OCI-LY3 (cell line): Measurements from ENCODE around the gene SH3RF3.

Experiments used
- CTCF ChIP-seq: fragments of 200-600, 300-600 bp; sonication (generic); IDR thresholded peaks from 2 replicates; pipeline ENCODE4 v1.5.1; 2014; ENCODE audit warnings: antibody characterized with exemption, low read length, low read depth
- EZH2phosphoT487 ChIP-seq: fragments of 200-600 bp; shearing (Covaris generic); IDR thresholded peaks from 2 replicates; pipeline ENCODE4 v1.6.1; 2018; ENCODE audit warnings: antibody characterized with exemption, mixed run types, low read depth

DNA sequence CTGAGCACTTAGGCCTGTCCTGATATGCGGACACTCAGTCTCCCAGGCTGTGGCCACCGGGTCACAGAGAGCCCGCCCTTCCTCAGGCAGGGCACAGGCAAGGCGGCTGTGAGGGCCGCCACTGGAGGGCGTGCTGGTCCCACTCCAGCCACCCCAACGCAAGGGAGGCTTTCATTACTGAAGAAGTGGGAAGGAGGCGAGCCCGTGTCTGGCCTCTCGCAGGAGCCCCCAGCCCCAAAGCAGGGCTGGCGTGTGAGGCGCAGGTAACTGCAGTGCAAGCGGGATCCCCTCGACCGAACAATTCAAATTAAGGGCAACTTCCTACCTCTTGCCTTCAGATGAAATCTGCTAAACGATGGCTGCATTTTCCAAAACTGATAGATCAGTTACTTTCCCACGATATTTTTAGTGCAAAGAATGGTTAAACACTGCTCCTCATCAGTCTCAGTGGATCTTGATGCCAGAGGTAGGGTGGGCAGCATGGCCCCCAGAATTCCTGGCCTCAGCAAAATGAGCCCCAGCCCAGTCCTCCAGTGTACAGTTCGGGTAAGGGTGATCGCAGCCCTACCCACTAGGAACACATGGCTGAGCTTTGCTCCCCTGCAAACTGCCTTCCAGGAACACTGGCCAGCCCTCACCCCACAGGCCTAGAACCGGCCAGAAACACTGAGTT is 387.6 kb downstream of the SH3RF3 start:
- TF ChIP-seq CTCF (peak; percentile 72), EZH2phosphoT487 (no peak)
